WTC11 (cell line): Measurements from ENCODE around the gene SNRNP70. TPM values are rescaled to one million over a fixed set of nuclear protein-coding genes. Genes with fewer than 3 reads are reported as not detected.

Experiments
- ATAC-seq: fragments of 200-7000 bp; cut with Tn5 transposase; 2 replicates; pipeline ENCODE4 v1.10.0; 2021; ENCODE audit warnings: mild to moderate bottlenecking, moderate library complexity
- CTCF ChIA-PET: fragments of 300-600 bp; sonication (Branson Sonifier 250); formaldehyde crosslinking; loops from one replicate; lab custom pipeline; 2021; ENCODE audit warnings: antibody characterized with exemption; lab: Charles Lee
- POLR2A ChIA-PET: fragments of 350-600 bp; sonication (Branson Sonifier 250); formaldehyde crosslinking; loops from one replicate; lab custom pipeline; 2021; ENCODE audit warnings: antibody characterized with exemption; lab: Charles Lee
- DNase-seq: peaks from one replicate; pipeline ENCODE4 v3.0.0; 2021; ENCODE audit warnings: low spot score
- H3K27ac Mint-ChIP-seq: 2 replicates; pipeline ENCODE4 v1.8.0; 2021; ENCODE audit warnings: mixed read lengths
- H3K27me3 Mint-ChIP-seq: 2 replicates; pipeline ENCODE4 v1.8.0; 2021; ENCODE audit warnings: low read depth, mild to moderate bottlenecking, moderate library complexity, mixed read lengths
- H3K36me3 Mint-ChIP-seq: 2 replicates; pipeline ENCODE4 v1.8.0; 2021; ENCODE audit warnings: mixed read lengths
- H3K4me1 Mint-ChIP-seq: 2 replicates; pipeline ENCODE4 v1.8.0; 2022; ENCODE audit warnings: mixed read lengths
- H3K4me3 Mint-ChIP-seq: 2 replicates; pipeline ENCODE4 v1.8.0; 2021; ENCODE audit warnings: mild to moderate bottlenecking, moderate library complexity, mixed read lengths
- H3K9me3 Mint-ChIP-seq: 2 replicates; pipeline ENCODE4 v1.8.0; 2021; ENCODE audit warnings: mixed read lengths
- AR ChIP-seq: fragments of 250-450 bp; sonication (Bioruptor Pico); IDR thresholded peaks from 2 replicates; pipeline ENCODE4 v1.9.0; 2021; ENCODE audit warnings: mild to moderate bottlenecking
- CTCF ChIP-seq: fragments of 200-600 bp; IDR thresholded peaks from 2 replicates; pipeline ENCODE4 v1.8.0; 2022; ENCODE audit warnings: antibody characterized with exemption
- E2F5 ChIP-seq: sonication (generic); formaldehyde crosslinking; IDR thresholded peaks from 2 replicates; pipeline ENCODE4 v1.8.1; 2022; ENCODE audit warnings: mild to moderate bottlenecking, moderate library complexity, missing genetic modification reagents
- ESRRA ChIP-seq: sonication (generic); formaldehyde crosslinking; IDR thresholded peaks from 2 replicates; pipeline ENCODE4 v1.8.1; 2022; ENCODE audit warnings: mild to moderate bottlenecking, missing genetic modification reagents, borderline replicate concordance
- FOXP4 ChIP-seq: sonication (generic); formaldehyde crosslinking; IDR thresholded peaks from 2 replicates; pipeline ENCODE4 v1.8.0; 2022; ENCODE audit warnings: mild to moderate bottlenecking, missing genetic modification reagents
- NFE2L1 ChIP-seq: sonication (generic); formaldehyde crosslinking; IDR thresholded peaks from 2 replicates; pipeline ENCODE4 v1.8.1; 2023; ENCODE audit warnings: missing genetic modification reagents
- NR2C2 ChIP-seq: sonication (generic); formaldehyde crosslinking; IDR thresholded peaks from 2 replicates; pipeline ENCODE4 v1.8.0; 2022; ENCODE audit warnings: mild to moderate bottlenecking, missing genetic modification reagents
- PRDM15 ChIP-seq: sonication (generic); formaldehyde crosslinking; IDR thresholded peaks from 2 replicates; pipeline ENCODE4 v1.8.0; 2022; ENCODE audit warnings: missing genetic modification reagents
- TEAD1 ChIP-seq: sonication (generic); formaldehyde crosslinking; IDR thresholded peaks from 2 replicates; pipeline ENCODE4 v1.8.0; 2022; ENCODE audit warnings: mild to moderate bottlenecking, missing genetic modification reagents
- total RNA-seq: library from RNA; stranded (reverse); gene quantifications from 3 replicates; pipeline ENCODE4 v1.2.3, GENCODE V29; 2021
- TF ChIP-seq, protein P1 (sequence below): fragments of 250-450 bp; sonication (Bioruptor Pico); IDR thresholded peaks from 2 replicates; pipeline ENCODE4 v1.9.0; 2021; ENCODE audit warnings: mild to moderate bottlenecking, borderline replicate concordance
- TF ChIP-seq, protein P2 (sequence below): sonication (generic); formaldehyde crosslinking; IDR thresholded peaks from 2 replicates; pipeline ENCODE4 v1.8.1; 2023; ENCODE audit warnings: mild to moderate bottlenecking, missing genetic modification reagents, moderate library complexity

SNRNP70 gene
- total RNA-seq, 1 experiment from 2014 or later, result 266 TPM

- CTCF ChIA-PET, result interaction anchor here (0.9 to 4.6 kb wide), 9 partner anchors 8 to 127 kb away, joined by 3 to 26 read pairs (median 17); partner anchors contain the start of genes CGB7, GYS1, LIN7B and RUVBL2
- TF ChIP-seq PRDM15 (CRISPR knock-in tag) (peak; percentile 66; the same call in 1 of the 2 replicates), NR2C2 (CRISPR knock-in tag) (no peak)
- Mint-ChIP-seq H3K36me3 (no peaks in the 10 kb centered on the region; the same call in 1 of the 2 replicates), H3K4me3 (peak overlapping the region; percentile 66), H3K9me3 (peaks cover 8% of the 10 kb centered on the region), H3K27me3 (peaks cover 79% of the 10 kb centered on the region), H3K27ac (no peak overlapping the region), H3K4me1 (peaks cover 33% of the 10 kb centered on the region)
- ATAC-seq (peak; percentile 4; the same call in 1 of the 2 replicates), DNase-seq (no peak)
- POLR2A ChIA-PET, result interaction anchor here (1.1 kb wide), 1 partner anchor 144 kb away, joined by 3 read pairs; no protein-coding TSS in a partner anchor
These were observed 19.2 kb upstream of the SNRNP70 start for GRCh38 chr19:49065905-49066512.

DNA sequence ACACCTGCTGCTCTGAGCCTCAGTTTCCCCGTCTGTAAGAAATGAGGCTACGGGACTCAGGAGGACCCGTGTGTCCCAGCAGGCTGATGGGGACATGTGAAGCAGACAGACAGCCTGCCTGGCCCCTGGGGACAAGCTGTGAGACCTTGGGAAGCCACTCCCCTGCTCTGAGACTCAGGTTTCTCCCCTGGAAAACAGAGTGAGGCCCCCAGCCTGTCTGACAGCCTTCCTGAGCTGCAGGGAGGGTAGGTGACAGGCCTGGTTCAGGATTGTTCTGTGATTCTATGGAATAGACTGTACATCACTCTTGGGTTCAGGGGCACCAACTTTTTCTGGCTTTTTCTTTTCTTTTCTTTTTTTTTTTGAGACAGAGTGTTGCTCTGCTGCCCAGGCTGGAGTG lies 17.7 kb upstream of the SNRNP70 start:
- H3K27ac Mint-ChIP-seq, result no peak overlapping the region
- no peak overlapping the region for H3K4me3 Mint-ChIP-seq
- H3K36me3 Mint-ChIP-seq, result no peaks in the 10 kb centered on the region; the same call in 1 of the 2 replicates
- CTCF ChIA-PET, result interaction anchor here (0.6 to 3.8 kb wide), 4 partner anchors 11 to 68 kb away, joined by 3 to 19 read pairs (median 4); no protein-coding TSS in a partner anchor
- ATAC-seq (no peak), DNase-seq (no peak)
- H3K9me3 Mint-ChIP-seq, result peaks cover 8% of the 10 kb centered on the region
- POLR2A ChIA-PET, result interaction anchor here (1.0 kb wide), 1 partner anchor 10 kb away, joined by 4 read pairs; the partner anchor contains the start of gene CGB7
- TF ChIP-seq, protein P1, sequence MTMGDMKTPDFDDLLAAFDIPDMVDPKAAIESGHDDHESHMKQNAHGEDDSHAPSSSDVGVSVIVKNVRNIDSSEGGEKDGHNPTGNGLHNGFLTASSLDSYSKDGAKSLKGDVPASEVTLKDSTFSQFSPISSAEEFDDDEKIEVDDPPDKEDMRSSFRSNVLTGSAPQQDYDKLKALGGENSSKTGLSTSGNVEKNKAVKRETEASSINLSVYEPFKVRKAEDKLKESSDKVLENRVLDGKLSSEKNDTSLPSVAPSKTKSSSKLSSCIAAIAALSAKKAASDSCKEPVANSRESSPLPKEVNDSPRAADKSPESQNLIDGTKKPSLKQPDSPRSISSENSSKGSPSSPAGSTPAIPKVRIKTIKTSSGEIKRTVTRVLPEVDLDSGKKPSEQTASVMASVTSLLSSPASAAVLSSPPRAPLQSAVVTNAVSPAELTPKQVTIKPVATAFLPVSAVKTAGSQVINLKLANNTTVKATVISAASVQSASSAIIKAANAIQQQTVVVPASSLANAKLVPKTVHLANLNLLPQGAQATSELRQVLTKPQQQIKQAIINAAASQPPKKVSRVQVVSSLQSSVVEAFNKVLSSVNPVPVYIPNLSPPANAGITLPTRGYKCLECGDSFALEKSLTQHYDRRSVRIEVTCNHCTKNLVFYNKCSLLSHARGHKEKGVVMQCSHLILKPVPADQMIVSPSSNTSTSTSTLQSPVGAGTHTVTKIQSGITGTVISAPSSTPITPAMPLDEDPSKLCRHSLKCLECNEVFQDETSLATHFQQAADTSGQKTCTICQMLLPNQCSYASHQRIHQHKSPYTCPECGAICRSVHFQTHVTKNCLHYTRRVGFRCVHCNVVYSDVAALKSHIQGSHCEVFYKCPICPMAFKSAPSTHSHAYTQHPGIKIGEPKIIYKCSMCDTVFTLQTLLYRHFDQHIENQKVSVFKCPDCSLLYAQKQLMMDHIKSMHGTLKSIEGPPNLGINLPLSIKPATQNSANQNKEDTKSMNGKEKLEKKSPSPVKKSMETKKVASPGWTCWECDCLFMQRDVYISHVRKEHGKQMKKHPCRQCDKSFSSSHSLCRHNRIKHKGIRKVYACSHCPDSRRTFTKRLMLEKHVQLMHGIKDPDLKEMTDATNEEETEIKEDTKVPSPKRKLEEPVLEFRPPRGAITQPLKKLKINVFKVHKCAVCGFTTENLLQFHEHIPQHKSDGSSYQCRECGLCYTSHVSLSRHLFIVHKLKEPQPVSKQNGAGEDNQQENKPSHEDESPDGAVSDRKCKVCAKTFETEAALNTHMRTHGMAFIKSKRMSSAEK (CRISPR knock-in tag), result no peak
- TF ChIP-seq AR, result no peak
- TF ChIP-seq CTCF, result no peak
- TF ChIP-seq TEAD1, result no peak
- TF ChIP-seq NFE2L1 (CRISPR knock-in tag), result no peak
- no peak for TF ChIP-seq ESRRA
- no peak for TF ChIP-seq FOXP4 (CRISPR knock-in tag)
- TF ChIP-seq, protein P2, sequence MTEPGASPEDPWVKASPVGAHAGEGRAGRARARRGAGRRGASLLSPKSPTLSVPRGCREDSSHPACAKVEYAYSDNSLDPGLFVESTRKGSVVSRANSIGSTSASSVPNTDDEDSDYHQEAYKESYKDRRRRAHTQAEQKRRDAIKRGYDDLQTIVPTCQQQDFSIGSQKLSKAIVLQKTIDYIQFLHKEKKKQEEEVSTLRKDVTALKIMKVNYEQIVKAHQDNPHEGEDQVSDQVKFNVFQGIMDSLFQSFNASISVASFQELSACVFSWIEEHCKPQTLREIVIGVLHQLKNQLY (CRISPR knock-in tag), result no peak
- no peak for TF ChIP-seq E2F5
- H3K27me3 Mint-ChIP-seq, result peaks cover 84% of the 10 kb centered on the region
- H3K4me1 Mint-ChIP-seq, result peaks cover 33% of the 10 kb centered on the region
